C4-2B (cell line): ENCODE measurements around the gene C2CD2.

Source experiments
- CTCF ChIP-seq: fragments of 450-650 bp; conservative IDR thresholded peaks from 2 replicates; pipeline ENCODE4 v1.5.1; 2017; ENCODE audit warnings: mild to moderate bottlenecking
- ZFX ChIP-seq: fragments of 450-650 bp; IDR thresholded peaks from 2 replicates; pipeline ENCODE4 v1.6.1; 2017

DNA sequence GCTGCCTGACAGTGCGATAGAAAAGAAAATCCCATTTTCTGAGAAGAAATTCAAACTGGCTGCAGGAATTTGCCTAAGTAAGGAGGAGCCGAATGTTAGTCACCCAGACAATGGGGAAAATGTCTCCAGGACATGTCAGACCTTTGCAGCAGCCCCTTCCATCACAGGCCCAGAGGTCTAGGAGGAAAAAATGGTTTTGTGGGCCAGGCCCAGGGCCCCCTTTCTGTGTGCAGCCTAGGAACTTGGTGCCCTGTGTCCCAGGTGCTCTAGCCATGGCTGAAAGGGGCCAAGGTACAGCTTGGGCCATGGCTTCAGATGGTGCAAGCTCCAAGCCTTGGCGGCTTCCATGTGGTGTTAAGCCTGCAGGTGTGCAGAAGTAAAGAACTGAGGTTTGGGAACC is 41.8 kb upstream of the C2CD2 start:
- no peak for TF ChIP-seq CTCF
- no peak for TF ChIP-seq ZFX
